B cell (primary cell): ENCODE measurements around the gene TMEM164. TPM values are rescaled to one million over a fixed set of nuclear protein-coding genes. Genes with fewer than 3 reads are reported as not detected.

Experiments
- ATAC-seq: fragments of 200-7000 bp; cut with Tn5 transposase; one replicate; pipeline ENCODE4 v1.10.0; 2021; ENCODE audit warnings: low read depth, mild to moderate bottlenecking, moderate number of reproducible peaks, moderate library complexity
- CTCF ChIA-PET: fragments of 350-600 bp; sonication (Branson Sonifier 250); formaldehyde crosslinking; loops from one replicate; lab custom pipeline; 2021; ENCODE audit warnings: antibody characterized with exemption, inconsistent platforms; lab: Charles Lee
- POLR2A ChIA-PET: fragments of 350-600 bp; sonication (Branson Sonifier 250); formaldehyde crosslinking; loops from one replicate; lab custom pipeline; 2021; ENCODE audit warnings: antibody characterized with exemption; lab: Charles Lee
- DNase-seq: peaks from one replicate; pipeline ENCODE4 v3.0.0; 2013
- H2AFZ ChIP-seq: 2 replicates; pipeline ENCODE4 v1.6.1; 2012; ENCODE audit warnings: mild to moderate bottlenecking, low read depth, low read length; ENCODE audit not compliant: insufficient read depth, poor library complexity, severe bottlenecking
- H3K27ac ChIP-seq, 2 donors: 1 replicate in 1 of 2; 2 replicates in 1 of 2; pipeline ENCODE4 v1.5.1; 2012 to 2013; ENCODE audit warnings: low read length in 2 of 2, mild to moderate bottlenecking in 2 of 2, moderate library complexity in 1 of 2
- H3K27me3 ChIP-seq, 4 experiments: fragments of 200-600 bp in 1 of 4; sonication (generic) in 1 of 4; replicated peaks in 1 of 4; 1 replicate in 2 of 4; 2 replicates in 2 of 4; pipeline versions ENCODE4 v1.6.1 to v1.7.0; 2013 to 2016; ENCODE audit warnings: low read length in 3 of 4, mild to moderate bottlenecking in 2 of 4, mixed read lengths in 1 of 4, moderate library complexity in 1 of 4; ENCODE audit not compliant: insufficient read depth in 4 of 4, control insufficient read depth in 3 of 4; ENCODE audit errors: control extremely low read depth in 1 of 4
- H3K36me3 ChIP-seq, 2 experiments: replicated peaks in 1 of 2; 1 replicate in 1 of 2; 2 replicates in 1 of 2; pipeline versions ENCODE4 v1.6.1 to v1.7.1; 2013; ENCODE audit warnings: low read length in 1 of 2; ENCODE audit not compliant: insufficient read depth in 2 of 2, control insufficient read depth in 1 of 2; ENCODE audit errors: control extremely low read depth in 1 of 2, extremely low read depth in 1 of 2
- H3K4me1 ChIP-seq, 2 donors: fragments of 200-600 bp in 1 of 2; sonication (generic) in 1 of 2; 1 replicate in 1 of 2; 2 replicates in 1 of 2; pipeline versions ENCODE4 v1.5.1 to v1.6.1; 2013 to 2017; ENCODE audit warnings: low read length in 2 of 2; ENCODE audit not compliant: control insufficient read depth in 2 of 2, insufficient read depth in 2 of 2
- H3K4me2 ChIP-seq: replicated peaks from 2 replicates; pipeline ENCODE3; 2012; ENCODE audit warnings: mild to moderate bottlenecking, low read depth, low read length; ENCODE audit not compliant: poor library complexity, severe bottlenecking
- H3K4me3 ChIP-seq, 5 experiments: fragments of 200-600 bp in 1 of 5; sonication (generic) in 1 of 5; 1 replicate in 3 of 5; 2 replicates in 2 of 5; pipeline versions ENCODE4 v1.5.1 to v1.7.0; 2011 to 2016; ENCODE audit warnings: low read length in 4 of 5, mild to moderate bottlenecking in 4 of 5, low read depth in 2 of 5, control low read depth in 1 of 5, moderate library complexity in 1 of 5; ENCODE audit not compliant: insufficient read depth in 1 of 5; ENCODE audit errors: control extremely low read depth in 1 of 5, extremely low read depth in 1 of 5
- H3K79me2 ChIP-seq: fragments of 200-600 bp; sonication (generic); one replicate; pipeline ENCODE4 v1.6.0; 2016; ENCODE audit warnings: low read length; ENCODE audit not compliant: control insufficient read depth, insufficient read depth
- H3K9ac ChIP-seq: fragments of 200-600 bp; sonication (generic); 2 replicates; pipeline ENCODE4 v1.6.1; 2017; ENCODE audit warnings: mild to moderate bottlenecking, low read length, moderate library complexity
- H3K9me3 ChIP-seq, 3 donors: one replicate each; pipeline versions ENCODE4 v1.6.1 to v1.7.1; 2013; ENCODE audit warnings: low read length in 2 of 3; ENCODE audit not compliant: control insufficient read depth in 2 of 3, insufficient read depth in 1 of 3; ENCODE audit errors: control extremely low read depth in 1 of 3
- H4K20me1 ChIP-seq: 2 replicates; pipeline ENCODE4 v1.6.0; 2012; ENCODE audit warnings: mild to moderate bottlenecking, low read length; ENCODE audit not compliant: insufficient read depth, control insufficient read depth, poor library complexity, severe bottlenecking
- H3K27ac Mint-ChIP-seq: one replicate; pipeline ENCODE4 v1.8.0; 2021; ENCODE audit warnings: mixed read lengths
- H3K27me3 Mint-ChIP-seq: one replicate; pipeline ENCODE4 v1.8.0; 2021; ENCODE audit warnings: mixed read lengths
- H3K4me1 Mint-ChIP-seq: one replicate; pipeline ENCODE4 v1.8.0; 2021; ENCODE audit warnings: mixed read lengths
- H3K4me3 Mint-ChIP-seq: one replicate; pipeline ENCODE4 v1.8.0; 2021; ENCODE audit warnings: mixed read lengths
- H3K9me3 Mint-ChIP-seq: one replicate; pipeline ENCODE4 v1.8.0; 2022; ENCODE audit warnings: mixed read lengths; ENCODE audit not compliant: insufficient read depth
- CTCF ChIP-seq: fragments of 200-600 bp; IDR thresholded peaks from one replicate; pipeline ENCODE4 v1.8.0; 2022; ENCODE audit warnings: antibody characterized with exemption, mild to moderate bottlenecking
- EZH2 ChIP-seq: IDR thresholded peaks from 2 replicates; pipeline ENCODE4 v1.6.1; 2012; ENCODE audit warnings: borderline replicate concordance, low read depth, mild to moderate bottlenecking, moderate library complexity, low read length; ENCODE audit not compliant: insufficient read depth, poor library complexity, severe bottlenecking
- WGBS: methylation state at CpG from one replicate; pipeline ENCODE4 v1.1.5; 2013; ENCODE audit warnings: missing lambda C conversion rate; ENCODE audit not compliant: insufficient coverage; 5-methylcytosine and 5-hydroxymethylcytosine counted together
- intact Hi-C: fragments of 100-400 bp; cut with micrococcal nuclease; formaldehyde crosslinking; loops from one replicate; pipeline ENCODE4 v1.10.0; 2022
- polyA plus RNA-seq: library from polyadenylated mRNA; depleted of rRNA; stranded (reverse); fragments of >200 nt; gene quantifications from 2 replicates; pipeline ENCODE4 v1.2.3, GENCODE V29; 2012
- total RNA-seq, 2 donors: library from RNA; stranded (reverse); fragments of 120-200 nt in 1 of 2; gene quantifications; 1 replicate in 1 of 2; 2 replicates in 1 of 2; pipeline versions ENCODE4 v1.2.3 to v1.2.4, GENCODE V29; 2013 to 2022

The TMEM164 gene
- total and polyA plus RNA-seq, 2 donors (not counting 1 experiment from before 2014, with no cell fraction given) = 9.4 to 26.6 TPM

- H2AFZ ChIP-seq = no peak overlapping the region
- 100% methylated on average over 5 of the region's 19 CpGs for WGBS
Measured at GRCh38 chrX:110173192-110174175, 170.6 kb downstream of the TMEM164 start.

More at GRCh38 chrX:110173192-110174175, 170.6 kb downstream of the TMEM164 start:
- no peak overlapping the region for H3K4me2 ChIP-seq
- peaks cover 3% of the 10 kb centered on the region for H3K79me2 ChIP-seq
- CTCF ChIA-PET = interaction anchor here (1.1 kb wide), 1 partner anchor 12 kb away, joined by 3 read pairs; no protein-coding TSS in a partner anchor
- TF ChIP-seq CTCF (no peak), EZH2 (no peak)
- H3K4me3 Mint-ChIP-seq = no peak overlapping the region
- H3K27me3 Mint-ChIP-seq = no peaks in the 10 kb centered on the region
- no peak for ATAC-seq
- no peaks in the 10 kb centered on the region for H4K20me1 ChIP-seq
- H3K27ac ChIP-seq = no peak overlapping the region
- no peaks in the 10 kb centered on the region for H3K27me3 ChIP-seq
- H3K27ac Mint-ChIP-seq = no peak overlapping the region
- H3K4me1 Mint-ChIP-seq = peaks cover 25% of the 10 kb centered on the region
- no peak for DNase-seq
- H3K9me3 Mint-ChIP-seq = no peaks in the 10 kb centered on the region
- H3K4me1 ChIP-seq = peaks cover 12 to 30% of the 10 kb centered on the region in 2 donors
- no peak overlapping the region for H3K9ac ChIP-seq
- intact Hi-C loops = no loop called here
- peaks cover 0 to 2% of the 10 kb centered on the region in 2 experiments for H3K36me3 ChIP-seq
- POLR2A ChIA-PET = no interaction called here
- peaks cover 0 to 6% (median 0%) of the 10 kb centered on the region in 3 donors for H3K9me3 ChIP-seq
- no peak overlapping the region for H3K4me3 ChIP-seq
